Liver (tissue), 9 donors: ENCODE results near the gene MANSC1. TPM values are rescaled to one million over a fixed set of nuclear protein-coding genes. Genes with fewer than 3 reads are reported as not detected.
"Not testable (repeated sequence)": the region's sequence is repeated elsewhere in the genome, so short reads cannot be mapped to it uniquely, and the experiment has no call there.

Source experiments
- DNase-seq: peaks from one replicate; pipeline ENCODE4 v3.0.0-alpha.2; 2017; ENCODE audit warnings: low spot score
- H3K27ac ChIP-seq, 2 donors: one replicate each; pipeline ENCODE4 v1.7.0; 2013; ENCODE audit warnings: inconsistent platforms in 2 of 2, low read length in 2 of 2, control low read depth in 1 of 2, low read depth in 1 of 2, mild to moderate bottlenecking in 1 of 2
- H3K27me3 ChIP-seq, 4 donors: one replicate each; pipeline versions ENCODE4 v1.6.1 to v1.7.0; 2013; ENCODE audit warnings: low read length in 3 of 4, inconsistent platforms in 1 of 4, mild to moderate bottlenecking in 1 of 4, moderate library complexity in 1 of 4; ENCODE audit not compliant: control insufficient read depth in 4 of 4, insufficient read depth in 4 of 4
- H3K36me3 ChIP-seq, 4 donors: one replicate each; pipeline versions ENCODE4 v1.6.1 to v1.7.0; 2013; ENCODE audit warnings: low read length in 3 of 4, mild to moderate bottlenecking in 3 of 4, low read depth in 1 of 4, moderate library complexity in 1 of 4; ENCODE audit not compliant: control insufficient read depth in 4 of 4, insufficient read depth in 3 of 4
- H3K4me1 ChIP-seq, 4 donors: one replicate each; pipeline versions ENCODE4 v1.6.1 to v1.7.0; 2013; ENCODE audit warnings: low read length in 3 of 4, mild to moderate bottlenecking in 3 of 4, moderate library complexity in 1 of 4; ENCODE audit not compliant: control insufficient read depth in 4 of 4, insufficient read depth in 4 of 4
- H3K4me3 ChIP-seq, 3 donors: one replicate each; pipeline versions ENCODE4 v1.6.1 to v1.7.0; 2013; ENCODE audit warnings: low read length in 3 of 3, control low read depth in 1 of 3, low read depth in 1 of 3, mild to moderate bottlenecking in 1 of 3
- H3K9ac ChIP-seq, 2 donors: one replicate each; pipeline ENCODE4 v1.7.0; 2013; ENCODE audit warnings: low read length in 2 of 2, mild to moderate bottlenecking in 2 of 2, moderate library complexity in 2 of 2, control low read depth in 1 of 2, low read depth in 1 of 2
- H3K9me3 ChIP-seq, 4 donors: one replicate each; pipeline versions ENCODE4 v1.6.1 to v1.7.0; 2013; ENCODE audit warnings: low read length in 3 of 4; ENCODE audit not compliant: control insufficient read depth in 4 of 4
- CTCF ChIP-seq: fragments of 150-350 bp; IDR thresholded peaks from 2 replicates; pipeline ENCODE4 v1.5.1; 2017; ENCODE audit warnings: improper control_type of control experiment, low read depth, low read length; ENCODE audit not compliant: missing input control
- EGR1 ChIP-seq, 2 donors: IDR thresholded peaks; 2 replicates each; pipeline ENCODE4 v1.6.1; 2016 to 2018; ENCODE audit warnings: antibody characterized with exemption in 2 of 2, low read depth in 2 of 2
- FOXA2 ChIP-seq: IDR thresholded peaks from 2 replicates; pipeline ENCODE4 v1.6.1; 2016; ENCODE audit warnings: antibody characterized with exemption
- HNF4A ChIP-seq, 2 donors: conservative IDR thresholded peaks; 2 replicates each; pipeline ENCODE4 v1.6.1; 2016; ENCODE audit warnings: antibody characterized with exemption in 2 of 2, mild to moderate bottlenecking in 2 of 2
- HNF4G ChIP-seq: IDR thresholded peaks from 2 replicates; pipeline ENCODE4 v1.6.1; 2016; ENCODE audit warnings: antibody characterized with exemption
- JUND ChIP-seq, 2 donors: IDR thresholded peaks; 2 replicates each; pipeline ENCODE4 v1.6.1; 2016; ENCODE audit warnings: antibody characterized with exemption in 2 of 2
- MAX ChIP-seq: IDR thresholded peaks from 2 replicates; pipeline ENCODE4 v1.6.1; 2016; ENCODE audit warnings: antibody characterized with exemption
- NR2F2 ChIP-seq: IDR thresholded peaks from 2 replicates; pipeline ENCODE4 v1.6.1; 2016; ENCODE audit warnings: antibody characterized with exemption
- RAD21 ChIP-seq, 2 donors: IDR thresholded peaks; 2 replicates each; pipeline ENCODE4 v1.6.1; 2016; ENCODE audit warnings: antibody characterized with exemption in 2 of 2, mild to moderate bottlenecking in 2 of 2
- RXRA ChIP-seq, 2 donors: IDR thresholded peaks; 2 replicates each; pipeline ENCODE4 v1.6.1; 2017 to 2018; ENCODE audit warnings: antibody characterized with exemption in 2 of 2, mild to moderate bottlenecking in 1 of 2
- SP1 ChIP-seq: IDR thresholded peaks from 2 replicates; pipeline ENCODE4 v1.6.1; 2018; ENCODE audit warnings: antibody characterized with exemption, mild to moderate bottlenecking
- TAF1 ChIP-seq: conservative IDR thresholded peaks from 2 replicates; pipeline ENCODE4 v1.6.1; 2016; ENCODE audit warnings: antibody characterized with exemption, mild to moderate bottlenecking
- YY1 ChIP-seq: IDR thresholded peaks from 2 replicates; pipeline ENCODE4 v1.6.1; 2016; ENCODE audit warnings: antibody characterized with exemption, mild to moderate bottlenecking
- ZBTB33 ChIP-seq: IDR thresholded peaks from 2 replicates; pipeline ENCODE4 v1.6.1; 2016; ENCODE audit warnings: antibody characterized with exemption
- WGBS: extraction: QIAGEN DNeasy Blood & Tissue Kit; methylation state at CpG from one replicate; pipeline ENCODE4 v1.1.7; 2013; 5-methylcytosine and 5-hydroxymethylcytosine counted together
- polyA plus RNA-seq, 2 donors: library from polyadenylated mRNA; stranded (reverse) in 1 of 2; unstranded in 1 of 2; fragments of 200-250 nt in 1 of 2; fragments of >200 nt in 1 of 2; fragmentation: Nextera tagmentation in 1 of 2; extraction: Ambion mirVana in 1 of 2; gene quantifications; one replicate each; pipeline versions ENCODE4 v1.2.1 to v1.2.3, GENCODE V29; 2013 to 2015
- total RNA-seq, 2 donors: library from RNA; depleted of rRNA; stranded (reverse); fragments of >200 nt; gene quantifications; one replicate each; pipeline ENCODE4 v1.2.3, GENCODE V29; 2014
- donor health status: healthy.
- donor health status: healthy.
- donor health status: healthy.
- donor health status: healthy.
- donor health status: healthy.

MANSC1 gene
- total and polyA plus RNA-seq, 4 donors: 2.1 to 7.8 (median 4.7) TPM

- TF ChIP-seq NR2F2: no peak
- TF ChIP-seq HNF4G: no peak
- no peak for TF ChIP-seq JUND (IDR thresholded peaks at IDR 0.05)
- Histone ChIP-seq H3K36me3 (no peaks in the 10 kb centered on the region), H3K27ac (peak overlapping the region; percentile 43 to 47), H3K4me3 (no peak overlapping the region), H3K4me1 (peaks cover 9 to 48% (median 28%) of the 10 kb centered on the region in 4 donors), H3K9ac (no peak overlapping the region), H3K27me3 (no peaks in the 10 kb centered on the region), H3K9me3 (no peaks in the 10 kb centered on the region)
- no peak for DNase-seq
Measured at GRCh38 chr12:12315838-12316237, 34.2 kb downstream of the MANSC1 start.

GRCh38 chr12:12310695-12311094 is 39.3 kb downstream of the MANSC1 start:
- TF ChIP-seq RXRA (IDR thresholded peaks at IDR 0.05): peak; percentile 36 to 69
- TF ChIP-seq HNF4A (conservative IDR thresholded peaks at IDR 0.05): peak; percentile 43 to 48
- TF ChIP-seq SP1: peak; percentile 32
- Histone ChIP-seq H3K4me1 (peaks cover 4 to 49% (median 21%) of the 10 kb centered on the region in 4 donors), H3K27ac (peak overlapping the region; percentile 81 to 82)
- H3K4me3 ChIP-seq, H3K9me3 ChIP-seq, DNase-seq, H3K9ac ChIP-seq, H3K36me3 ChIP-seq, H3K27me3 ChIP-seq: not testable (repeated sequence)
- WGBS: 58% methylated on average over 10 of the region's 10 CpGs

GRCh38 chr12:12305568-12306300 is 44.3 kb downstream of the MANSC1 start:
- TF ChIP-seq EGR1 (IDR thresholded peaks at IDR 0.05; ENCODE audit: low read depth in 2 of 2): no peak
- TF ChIP-seq RAD21 (IDR thresholded peaks at IDR 0.05): no peak
- no peak for TF ChIP-seq SP1
- TF ChIP-seq JUND (IDR thresholded peaks at IDR 0.05): no peak
- no peak for TF ChIP-seq ZBTB33
- TF ChIP-seq FOXA2: no peak
- no peak for TF ChIP-seq YY1
- TF ChIP-seq TAF1: no peak
- WGBS: 85% methylated on average over 7 of the region's 7 CpGs
- Histone ChIP-seq H3K27me3 (no peaks in the 10 kb centered on the region), H3K27ac (peak overlapping the region in 1 of 2 donors; percentile 18), H3K4me3 (no peak overlapping the region), H3K9ac (no peak overlapping the region), H3K4me1 (peaks cover 3 to 30% (median 22%) of the 10 kb centered on the region in 4 donors), H3K9me3 (no peaks in the 10 kb centered on the region), H3K36me3 (no peaks in the 10 kb centered on the region)
- DNase-seq: no peak

GRCh38 chr12:12302976-12303375 is 47.1 kb downstream of the MANSC1 start:
- Histone ChIP-seq H3K4me1 (peaks cover 4 to 20% (median 20%) of the 10 kb centered on the region in 4 donors), H3K9ac (no peak overlapping the region)
- WGBS: over 99% methylated on average over 2 of the region's 2 CpGs
- TF ChIP-seq MAX (no peak), YY1 (no peak), ZBTB33 (no peak), CTCF (no peak)

More at GRCh38 chr12:12302976-12303375, 47.1 kb downstream of the MANSC1 start:
- no peak for DNase-seq
- H3K27me3 ChIP-seq: no peaks in the 10 kb centered on the region
- no peak overlapping the region for H3K27ac ChIP-seq
- no peak overlapping the region for H3K4me3 ChIP-seq
- H3K9me3 ChIP-seq: no peaks in the 10 kb centered on the region
- no peaks in the 10 kb centered on the region for H3K36me3 ChIP-seq
